GM19035 (cell line): Measurements from ENCODE around the gene UBE2U.
"Not testable (repeated sequence)": the region's sequence is repeated elsewhere in the genome, so short reads cannot be mapped to it uniquely, and the experiment has no call there.

Experiments used
- ATAC-seq: cut with Tn5 transposase; IDR thresholded peaks from one replicate; pipeline ENCODE4 v1.9.1; 2021; ENCODE audit not compliant: unreplicated experiment

The UBE2U gene

GRCh38 chr1:64239519-64239918 lies 36.1 kb downstream of the UBE2U start:
- ATAC-seq: not testable (repeated sequence)

- no peak for ATAC-seq
Observed at GRCh38 chr1:64240206-64240605, 36.8 kb downstream of the UBE2U start.

GRCh38 chr1:64241069-64241468 lies 37.6 kb downstream of the UBE2U start:
- no peak for ATAC-seq

GRCh38 chr1:64242895-64243756 lies 39.7 kb downstream of the UBE2U start:
- no peak for ATAC-seq

GRCh38 chr1:64243757-64244080 lies 40.3 kb downstream of the UBE2U start:
- ATAC-seq: no peak

- no peak for ATAC-seq
Observed at GRCh38 chr1:64245495-64245894, 42.1 kb downstream of the UBE2U start.

GRCh38 chr1:64246294-64246917 lies 43.0 kb downstream of the UBE2U start:
- ATAC-seq: no peak

GRCh38 chr1:64248065-64248464 lies 44.6 kb downstream of the UBE2U start:
- no peak for ATAC-seq

GRCh38 chr1:64250472-64250871 lies 47.0 kb downstream of the UBE2U start:
- not testable (repeated sequence) for ATAC-seq

GRCh38 chr1:64251971-64252370 lies 48.5 kb downstream of the UBE2U start:
- ATAC-seq: no peak

- ATAC-seq: not testable (repeated sequence)
Observed at GRCh38 chr1:64257233-64257632, 53.8 kb downstream of the UBE2U start.

- not testable (repeated sequence) for ATAC-seq
Observed at GRCh38 chr1:64258444-64258843, 55.0 kb downstream of the UBE2U start.

- ATAC-seq: no peak
Observed at GRCh38 chr1:64263335-64263734, 59.9 kb downstream of the UBE2U start.

- ATAC-seq: no peak
Observed at GRCh38 chr1:64263856-64264255, 60.4 kb downstream of the UBE2U start.

- no peak for ATAC-seq
Observed at GRCh38 chr1:64265141-64265540, 61.7 kb downstream of the UBE2U start.

- no peak for ATAC-seq
Observed at GRCh38 chr1:64266991-64267390, 63.6 kb downstream of the UBE2U start.

- peak; percentile 74 for ATAC-seq
Observed at GRCh38 chr1:64268653-64269557, 65.5 kb downstream of the UBE2U start.

- peak; percentile 16 for ATAC-seq
Observed at GRCh38 chr1:64269558-64269884, 66.1 kb downstream of the UBE2U start.

GRCh38 chr1:64280001-64280400 lies 76.6 kb downstream of the UBE2U start:
- ATAC-seq: no peak

GRCh38 chr1:64282351-64282750 lies 78.9 kb downstream of the UBE2U start:
- no peak for ATAC-seq

GRCh38 chr1:64287071-64287470 lies 83.6 kb downstream of the UBE2U start:
- ATAC-seq: no peak

- no peak for ATAC-seq
Observed at GRCh38 chr1:64290420-64290819, 87.0 kb downstream of the UBE2U start.
